ENCODE results near the gene PRPF38A. TPM values are rescaled to one million over a fixed set of nuclear protein-coding genes. Genes with fewer than 3 reads are reported as not detected.

PRPF38A gene
- total RNA-seq, 1 donor from 2014 or later = 38.2 TPM

GRCh38 chr1:52358851-52359497 is 45.4 kb upstream of the PRPF38A start:
- Histone ChIP-seq H3K4me3 (no peak overlapping the region), H3K9me3 (no peaks in the 10 kb centered on the region), H3K27me3 (no peaks in the 10 kb centered on the region), H3K4me1 (peaks cover under 1% of the 10 kb centered on the region), H3K27ac (no peak overlapping the region), H3K36me3 (peaks cover 95% of the 10 kb centered on the region)
- ATAC-seq = no peak
- TF ChIP-seq CTCF (IDR thresholded peaks at IDR 0.05) = no peak
- intact Hi-C loops (cut with DNase I) = no loop called here
- DNase-seq = no peak

- Histone ChIP-seq H3K36me3 (peaks cover 88% of the 10 kb centered on the region), H3K4me3 (no peak overlapping the region), H3K9me3 (no peaks in the 10 kb centered on the region), H3K27ac (no peak overlapping the region), H3K4me1 (peaks cover 10% of the 10 kb centered on the region), H3K27me3 (no peaks in the 10 kb centered on the region)
- DNase-seq (no peak), ATAC-seq (no peak)
- intact Hi-C loops (cut with DNase I) = no loop called here
- no peak for TF ChIP-seq CTCF (IDR thresholded peaks at IDR 0.05)
Measured at GRCh38 chr1:52359676-52360594, 44.5 kb upstream of the PRPF38A start.

- H3K36me3 ChIP-seq = peaks cover 82% of the 10 kb centered on the region
Measured at GRCh38 chr1:52360595-52360968, 43.8 kb upstream of the PRPF38A start.

GRCh38 chr1:52364235-52364839 is 40.1 kb upstream of the PRPF38A start:
- Histone ChIP-seq H3K9me3 (no peaks in the 10 kb centered on the region), H3K4me3 (peak overlapping the region; percentile 92), H3K27ac (no peak overlapping the region), H3K4me1 (peaks cover 18% of the 10 kb centered on the region), H3K27me3 (no peaks in the 10 kb centered on the region), H3K36me3 (peaks cover 44% of the 10 kb centered on the region)
- intact Hi-C loops (cut with DNase I) = no loop called here
- no peak for ATAC-seq
- DNase-seq = no peak
- no peak for TF ChIP-seq CTCF (IDR thresholded peaks at IDR 0.05)

More at GRCh38 chr1:52360595-52360968, 43.8 kb upstream of the PRPF38A start:
- intact Hi-C loops (cut with DNase I) = no loop called here
- no peak for ATAC-seq
- TF ChIP-seq CTCF (IDR thresholded peaks at IDR 0.05) = no peak
- no peak overlapping the region for H3K4me3 ChIP-seq
- no peak overlapping the region for H3K27ac ChIP-seq
- H3K4me1 ChIP-seq = peaks cover 13% of the 10 kb centered on the region
- H3K27me3 ChIP-seq = no peaks in the 10 kb centered on the region
- DNase-seq = no peak
- no peaks in the 10 kb centered on the region for H3K9me3 ChIP-seq

- Histone ChIP-seq H3K36me3 (peaks cover 36% of the 10 kb centered on the region), H3K4me3 (peak overlapping the region; percentile 92), H3K27me3 (no peaks in the 10 kb centered on the region), H3K9me3 (no peaks in the 10 kb centered on the region), H3K4me1 (peaks cover 18% of the 10 kb centered on the region), H3K27ac (peak overlapping the region; percentile 97)
- intact Hi-C loops (cut with DNase I) = no loop called here
- TF ChIP-seq CTCF (IDR thresholded peaks at IDR 0.05) = no peak
- peak; percentile 87 for DNase-seq
- peak; percentile 47 for ATAC-seq
Measured at GRCh38 chr1:52365071-52365745, 39.2 kb upstream of the PRPF38A start.

Measured in upper lobe of right lung (tissue), 1 donor.